NCI-H82 (cell line): Measurements from ENCODE around the gene TRIP11.

Experiments used
- DNase-seq: peaks from one replicate; lab custom pipeline; 2025; lab: John Stamatoyannopoulos, UW

TRIP11 gene

DNA sequence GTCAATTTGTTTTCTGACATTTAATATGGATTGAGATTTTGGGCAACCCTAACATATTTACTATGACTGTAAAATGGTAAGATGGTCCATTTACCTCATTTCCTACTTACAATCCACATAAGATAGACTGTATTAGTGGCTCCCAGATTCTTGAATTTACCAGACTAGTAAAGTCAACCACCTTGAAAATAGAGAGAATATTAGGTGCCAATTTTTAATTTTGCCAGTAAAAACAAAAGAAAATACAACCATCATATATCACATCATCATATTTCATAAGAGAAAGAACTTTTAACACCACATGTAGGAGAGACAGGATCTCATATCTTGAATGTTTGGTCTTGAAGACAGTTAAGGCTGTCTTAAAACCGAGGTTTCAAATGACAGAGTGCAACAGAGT is 84.7 kb downstream of the TRIP11 start:
- no peak for DNase-seq

DNA sequence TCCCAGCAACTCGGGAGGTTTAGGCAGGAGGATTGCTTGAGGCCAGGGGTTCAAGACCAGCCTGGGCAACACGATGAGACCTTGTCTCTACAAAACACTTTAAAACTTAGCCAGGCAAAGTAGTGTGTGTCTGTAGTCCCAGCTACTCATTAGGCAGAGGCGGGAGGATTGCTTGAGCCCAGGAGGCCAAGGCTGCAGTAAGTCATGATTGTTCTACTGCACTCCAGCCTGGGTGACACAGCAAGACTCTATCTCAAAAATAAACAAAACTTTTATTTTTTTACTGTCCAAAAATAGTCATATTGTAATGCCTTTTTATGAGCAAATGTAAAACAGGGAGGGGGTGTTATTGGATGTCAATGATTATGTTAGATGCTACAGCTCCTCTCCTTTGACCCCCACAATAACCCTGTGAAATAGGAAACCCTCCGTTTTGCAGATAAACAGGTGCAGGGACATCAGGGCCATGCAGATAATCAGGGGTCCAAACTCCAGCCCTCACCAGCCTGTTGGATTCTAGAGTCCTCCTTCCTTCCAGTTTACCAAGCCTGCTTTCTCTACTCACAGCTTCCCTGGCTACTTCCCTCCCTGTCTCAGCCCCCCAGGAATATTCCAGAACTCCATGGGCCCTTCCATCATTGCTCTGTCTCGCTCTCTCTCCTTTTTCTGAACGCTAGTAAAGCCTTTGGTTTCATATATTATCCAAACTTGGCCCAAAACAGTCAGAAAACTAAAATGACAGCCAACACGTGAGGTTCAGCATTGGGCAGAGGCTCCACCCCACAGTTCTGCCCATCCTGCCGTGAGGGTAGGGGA is 86.5 kb downstream of the TRIP11 start:
- DNase-seq, result no peak

DNA sequence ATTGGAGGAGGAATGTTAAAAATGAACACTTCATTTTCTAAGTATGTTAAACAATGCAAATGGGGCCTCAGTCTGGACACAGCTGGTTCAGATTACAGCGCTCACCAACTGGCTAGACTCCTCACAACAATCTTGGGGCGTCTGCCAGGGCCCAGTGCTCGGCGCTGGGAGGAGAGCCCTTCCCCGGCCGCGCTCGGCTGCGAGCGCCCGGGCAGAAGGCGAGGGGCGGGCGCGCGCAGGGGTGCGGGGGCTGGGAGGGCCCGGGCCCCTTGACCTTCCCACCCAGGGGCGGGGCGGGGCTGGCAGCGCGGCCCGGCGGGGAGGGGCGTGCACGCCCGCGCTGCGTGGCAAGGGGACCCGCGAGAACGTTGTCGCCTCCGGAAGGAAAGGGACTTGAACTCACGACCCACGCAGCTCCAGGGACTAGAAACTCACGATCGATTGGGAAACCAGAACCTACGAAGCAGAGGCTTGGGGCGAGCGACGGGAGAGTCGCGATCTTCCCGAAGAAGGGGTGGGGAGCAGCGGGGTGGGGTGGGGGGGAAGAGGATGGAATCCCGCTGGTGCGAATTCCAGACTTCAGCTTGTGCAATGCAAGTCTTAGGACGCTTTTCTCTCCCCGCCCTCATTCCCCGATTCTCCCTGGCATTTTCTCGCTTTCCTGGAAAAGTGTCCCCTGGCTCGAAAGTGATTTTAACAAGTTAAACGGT is 92.2 kb downstream of the TRIP11 start, which contains the start of gene FBLN5:
FBLN5 (minus strand) TSS at position 220 of the 710 bp plus-strand sequence. CDS start 465 bp downstream, outside the sequence.
- DNase-seq, result peak; percentile 26

DNA sequence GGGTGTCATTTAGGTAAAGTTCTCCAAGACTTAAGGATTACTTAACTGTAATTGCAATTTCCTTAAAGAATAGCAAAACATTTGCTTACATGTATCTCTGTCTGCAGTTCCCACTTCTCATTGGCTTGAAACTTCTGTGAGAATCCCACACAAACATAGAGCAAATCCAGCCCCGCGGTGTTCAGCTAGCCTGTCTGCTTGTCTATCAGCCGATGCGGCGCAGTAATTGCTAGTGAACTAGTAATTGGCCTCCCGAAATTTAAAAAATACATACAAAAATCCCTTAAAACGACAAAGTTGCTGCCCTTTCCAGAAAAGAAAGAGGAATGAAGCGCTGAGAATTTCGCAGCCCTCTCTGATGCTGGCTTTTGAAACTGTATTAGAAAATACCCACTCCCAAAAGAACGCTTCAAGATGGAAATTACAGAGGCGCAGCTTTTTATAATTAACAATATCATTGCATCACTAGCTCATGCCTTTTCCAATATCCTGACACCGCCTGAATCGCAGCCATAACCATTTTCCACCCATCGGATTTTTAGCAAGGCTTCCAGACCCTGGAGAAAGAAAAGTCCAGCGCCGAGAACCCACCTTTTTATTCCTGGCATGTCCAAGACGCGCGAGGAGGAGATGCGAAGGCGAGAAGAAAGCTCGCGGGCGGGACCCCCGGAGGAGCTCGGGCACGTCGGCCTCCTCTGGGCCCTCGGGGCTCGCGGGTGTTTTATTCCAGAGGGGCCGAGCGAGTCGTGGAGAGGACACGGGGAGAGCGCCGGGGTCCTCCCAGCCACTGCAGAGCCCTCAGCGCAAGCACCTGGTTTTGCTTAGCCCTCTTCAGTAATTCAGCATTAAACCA is 93.0 kb downstream of the TRIP11 start:
- no peak for DNase-seq

DNA sequence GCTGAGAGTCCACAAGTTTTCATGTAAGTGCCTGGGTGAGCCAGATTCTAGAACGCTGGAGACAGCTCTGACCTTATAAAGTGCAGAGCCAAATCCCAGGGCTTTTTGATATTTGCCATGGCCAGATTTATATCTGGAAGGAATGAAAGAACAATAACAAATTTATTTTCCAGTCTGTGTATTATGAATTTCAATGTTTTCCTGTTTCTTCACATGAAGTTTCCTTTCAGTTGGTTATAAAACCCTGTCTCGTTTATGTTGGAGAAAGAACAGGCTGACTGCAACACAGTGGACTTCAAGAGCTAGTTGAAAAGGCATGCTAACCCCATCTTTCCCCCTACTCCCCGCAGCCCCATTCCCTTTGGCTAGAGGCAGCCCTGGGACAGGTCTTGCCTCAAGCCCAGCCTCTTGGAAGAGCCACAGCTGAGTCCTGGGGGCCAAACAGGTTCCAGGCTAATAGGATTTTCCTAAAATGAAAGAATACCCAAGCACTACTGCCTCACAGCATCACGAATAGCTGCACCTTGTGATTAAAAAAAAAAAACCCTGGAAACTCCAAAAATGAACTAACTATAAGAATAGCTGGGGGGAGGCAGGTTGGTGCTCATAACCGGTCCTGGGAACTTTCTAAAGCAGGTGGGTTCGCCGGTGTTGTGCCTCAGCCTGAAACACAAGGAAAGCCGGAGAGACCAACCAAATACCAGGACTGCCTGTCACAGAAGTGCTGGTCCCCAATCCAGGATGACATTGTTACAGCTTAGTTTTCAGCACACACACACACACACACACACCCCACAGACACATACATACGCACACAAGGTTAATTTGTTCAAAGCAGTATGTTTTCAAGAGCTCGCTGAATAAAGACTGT is 93.9 kb downstream of the TRIP11 start:
- no peak for DNase-seq

DNA sequence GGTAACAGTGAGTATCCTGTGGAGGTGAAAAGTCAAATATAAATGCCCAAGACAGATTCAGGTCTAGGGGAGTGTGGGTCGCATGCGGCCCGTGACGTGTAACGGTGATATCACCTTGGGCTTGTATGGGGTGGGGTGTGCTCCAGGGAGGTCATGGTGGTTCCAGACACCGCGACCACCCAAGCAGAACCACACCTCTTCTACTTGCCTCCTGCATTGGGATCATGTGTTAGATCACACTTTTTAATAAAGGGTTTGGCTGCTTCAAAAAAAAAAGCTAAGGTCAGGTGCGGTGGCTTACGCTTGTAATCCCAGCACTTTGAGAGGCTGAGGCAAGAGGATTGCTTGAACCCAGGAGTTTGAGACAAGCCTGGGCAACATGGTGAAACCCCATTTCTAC is 96.9 kb downstream of the TRIP11 start:
- no peak for DNase-seq

DNA sequence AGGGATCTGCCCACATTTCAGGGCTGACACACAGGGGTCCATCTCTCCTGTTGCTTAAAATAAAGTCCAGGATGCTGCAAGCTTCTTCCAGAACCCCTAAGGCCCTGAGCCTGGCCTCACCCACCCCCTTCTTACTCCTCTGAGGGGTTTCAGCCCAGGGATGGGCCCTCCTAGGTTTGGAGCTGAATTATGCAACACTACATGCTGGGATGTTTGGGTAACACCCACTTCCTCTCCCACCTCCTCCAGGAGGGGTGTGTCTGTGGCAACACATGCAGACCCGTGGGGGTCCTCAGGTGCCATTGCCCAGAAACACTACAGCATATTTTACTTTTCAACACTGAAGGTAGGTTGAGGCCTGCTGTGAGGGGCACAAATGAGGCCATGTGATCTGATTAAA is 97.7 kb downstream of the TRIP11 start:
- no peak for DNase-seq

DNA sequence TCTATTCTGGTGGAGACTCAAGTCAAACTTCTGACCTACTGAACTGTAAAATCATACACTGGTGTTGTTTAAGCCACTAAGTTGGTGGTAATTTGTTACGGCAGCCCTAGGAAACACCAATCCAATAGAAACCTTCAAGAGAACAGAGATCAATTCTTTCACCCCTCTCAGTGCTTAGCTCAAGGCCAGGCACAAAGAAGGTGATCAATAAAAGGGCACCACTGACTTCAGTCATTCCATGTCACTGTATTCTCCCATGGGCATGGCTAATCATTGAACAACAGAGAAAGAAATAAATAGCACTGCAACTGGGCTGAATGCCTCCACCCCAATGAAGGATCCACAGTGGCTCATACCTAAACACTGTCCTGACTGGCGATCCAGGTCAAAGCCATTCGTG is 99.7 kb downstream of the TRIP11 start:
- no peak for DNase-seq

DNA sequence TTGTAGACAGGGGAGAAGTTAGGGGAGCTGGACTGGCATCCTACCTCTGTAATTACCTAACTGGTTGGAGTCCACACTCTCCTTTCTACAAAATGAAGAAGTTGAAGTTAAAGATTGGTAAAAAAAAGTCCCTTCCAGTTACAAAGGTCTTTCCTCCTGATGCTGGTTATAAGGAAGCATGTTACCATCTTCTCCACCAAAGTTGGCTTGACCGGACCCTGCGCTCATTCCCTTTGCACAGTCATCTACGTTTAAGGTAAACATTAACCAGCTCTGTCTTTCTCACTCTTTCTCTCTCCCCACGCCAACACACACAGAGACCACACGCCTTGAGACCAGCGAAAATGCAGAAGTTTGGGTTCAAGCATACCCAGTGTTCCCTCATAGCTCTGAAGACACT is 104.3 kb downstream of the TRIP11 start:
- no peak for DNase-seq

DNA sequence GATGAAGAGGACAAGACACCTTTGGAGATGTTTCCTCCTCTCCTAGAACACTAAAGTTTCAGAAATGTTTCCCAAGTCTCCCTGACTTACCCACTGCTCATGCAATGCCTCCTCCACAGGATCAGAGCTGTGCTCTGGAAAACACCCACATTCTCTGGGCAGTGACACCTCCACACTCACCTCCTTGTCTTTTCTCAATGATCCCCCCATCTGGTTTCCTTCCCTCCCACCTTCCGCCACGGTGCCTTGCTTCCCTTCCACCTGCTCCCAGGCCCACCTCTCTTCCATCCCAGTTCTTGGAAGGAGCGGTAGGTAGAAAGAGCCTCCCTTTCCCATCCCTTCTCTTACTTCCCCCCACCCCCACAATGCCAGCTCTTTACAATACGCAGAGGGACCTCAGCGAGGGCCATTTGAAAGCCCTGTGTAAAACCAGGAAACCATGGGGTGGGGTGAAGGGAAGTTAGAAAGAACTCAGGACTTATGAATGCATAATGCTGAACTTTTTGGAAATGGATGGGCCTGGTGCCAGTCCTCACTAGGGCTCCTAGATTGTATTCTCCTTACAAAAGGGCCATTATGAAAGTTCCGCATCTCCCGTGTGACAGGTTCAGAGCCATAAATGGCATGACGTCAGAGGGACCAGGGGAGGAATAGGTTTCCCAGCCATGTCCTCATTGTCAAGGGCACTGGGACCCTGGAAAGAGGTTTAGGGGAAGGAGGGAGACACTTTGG is 105.1 kb downstream of the TRIP11 start:
- DNase-seq, result no peak

DNA sequence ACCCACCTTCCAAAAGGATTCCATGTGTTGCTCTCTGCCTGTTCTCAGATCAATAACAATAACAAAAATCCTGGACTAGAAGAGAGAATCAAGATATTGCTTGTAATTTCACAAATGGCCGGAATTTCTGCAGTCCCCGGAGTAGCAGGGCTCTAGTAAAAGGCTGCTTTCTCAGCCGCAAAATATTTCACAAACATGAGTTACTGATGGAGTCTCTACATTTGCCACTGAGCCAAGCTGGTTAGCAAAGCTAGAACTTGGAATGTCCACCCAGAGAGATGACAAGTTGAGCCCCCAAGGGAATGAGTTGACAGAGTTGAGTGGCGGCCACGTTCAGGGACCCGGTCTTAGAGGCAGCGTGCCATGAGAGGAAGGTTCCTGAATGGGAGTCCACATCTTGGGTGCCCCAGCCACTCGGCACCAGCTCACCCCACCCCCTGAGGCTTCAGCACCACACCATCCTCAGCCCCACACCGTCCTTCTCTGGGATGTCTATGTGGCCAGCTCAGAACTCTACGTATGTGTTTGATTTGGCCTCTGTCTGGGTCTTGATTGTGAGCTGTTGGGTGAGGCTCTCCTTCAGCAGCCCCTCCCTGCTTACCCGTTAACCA is 108.3 kb downstream of the TRIP11 start:
- no peak for DNase-seq

DNA sequence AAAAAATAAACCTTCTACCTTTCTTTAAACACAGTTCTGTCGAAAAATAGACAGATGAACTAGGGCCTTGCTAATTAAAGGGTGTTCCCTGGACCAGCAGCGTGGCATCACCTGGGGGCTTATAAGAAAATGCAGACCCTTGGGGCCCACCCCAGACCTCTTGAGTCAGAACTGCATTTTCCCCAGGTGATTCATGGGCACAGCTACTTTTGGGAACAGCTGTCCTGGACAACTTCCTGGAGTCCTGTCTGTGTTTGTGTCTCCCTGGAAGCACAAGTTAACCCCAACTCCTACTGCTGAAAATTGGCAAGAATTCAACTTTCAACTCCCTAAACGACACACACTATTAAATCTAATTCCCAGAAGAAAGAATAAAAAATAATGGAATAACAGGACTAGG is 110.2 kb downstream of the TRIP11 start:
- DNase-seq, result no peak

DNA sequence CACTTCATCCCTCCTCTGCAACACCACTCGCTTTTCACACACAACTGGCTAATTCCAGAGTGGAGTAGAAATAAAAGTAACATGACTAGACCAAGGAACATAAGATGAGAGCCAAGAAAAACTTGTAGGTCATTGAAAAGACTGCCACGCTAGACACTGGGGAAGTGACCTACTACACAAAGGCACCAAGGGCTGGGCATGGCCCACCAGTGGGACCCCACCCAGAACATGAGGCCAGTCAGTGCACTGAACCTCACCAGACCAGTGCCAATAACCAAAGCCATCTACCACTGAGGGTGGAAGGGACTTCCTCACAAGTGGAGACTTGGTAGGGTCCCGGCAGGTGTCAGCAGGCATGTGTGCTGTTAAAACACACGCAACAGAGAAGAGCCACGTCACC is 112.1 kb downstream of the TRIP11 start:
- DNase-seq, result no peak

DNA sequence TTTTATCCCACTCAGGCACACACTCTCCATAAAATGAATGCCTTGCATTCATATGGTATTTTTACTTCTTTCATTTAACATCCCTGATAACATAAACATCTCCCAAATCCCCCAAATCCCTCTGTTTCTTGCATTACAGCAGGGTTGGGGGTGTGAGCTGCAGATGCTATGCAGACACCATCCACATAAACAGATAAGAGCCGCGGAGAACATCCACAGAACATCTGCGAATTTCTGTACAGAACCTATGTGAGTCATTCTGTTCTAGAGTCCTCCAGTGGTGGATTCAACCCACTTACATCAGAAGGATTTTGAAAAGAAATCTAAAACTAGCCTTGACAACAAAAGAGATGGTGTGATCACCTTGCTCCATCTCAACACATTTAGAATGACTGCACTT is 112.7 kb downstream of the TRIP11 start:
- no peak for DNase-seq

DNA sequence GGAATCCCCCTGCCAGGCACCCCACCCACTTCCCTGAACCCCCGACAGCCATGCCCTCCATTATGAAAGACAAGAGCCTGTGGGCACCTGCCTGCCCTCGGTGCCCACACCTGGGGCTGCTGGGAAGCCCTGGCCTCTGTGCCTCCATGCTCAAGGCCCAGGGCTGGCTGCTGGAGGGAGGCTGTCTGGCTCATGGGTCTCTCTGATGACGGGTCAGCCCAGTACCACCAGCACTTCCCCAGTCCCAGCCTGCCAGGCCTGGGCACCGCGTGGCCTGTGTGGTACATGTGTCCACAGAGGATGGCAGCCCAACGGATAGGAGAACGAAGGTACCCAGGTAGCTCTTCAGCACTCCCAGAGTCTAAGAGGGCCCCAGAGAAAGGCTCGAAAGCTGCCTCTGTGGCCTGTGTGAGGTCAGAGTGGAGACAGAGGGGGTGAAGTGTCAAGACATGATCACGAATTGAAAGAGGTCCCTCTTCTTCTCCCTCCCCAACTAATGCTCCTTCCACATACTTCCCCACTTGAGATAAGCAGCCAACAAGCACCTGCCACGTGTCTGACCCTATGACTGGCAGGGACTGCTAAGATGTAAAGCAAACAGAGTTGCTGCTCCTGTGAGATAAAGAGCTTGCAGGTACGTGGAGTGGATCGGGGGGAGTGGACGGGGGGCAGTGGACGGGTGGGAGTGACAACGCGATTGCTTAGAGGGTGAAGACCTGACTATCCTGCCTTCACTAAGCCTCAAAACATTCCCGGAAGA is 113.5 kb downstream of the TRIP11 start:
- DNase-seq, result no peak

DNA sequence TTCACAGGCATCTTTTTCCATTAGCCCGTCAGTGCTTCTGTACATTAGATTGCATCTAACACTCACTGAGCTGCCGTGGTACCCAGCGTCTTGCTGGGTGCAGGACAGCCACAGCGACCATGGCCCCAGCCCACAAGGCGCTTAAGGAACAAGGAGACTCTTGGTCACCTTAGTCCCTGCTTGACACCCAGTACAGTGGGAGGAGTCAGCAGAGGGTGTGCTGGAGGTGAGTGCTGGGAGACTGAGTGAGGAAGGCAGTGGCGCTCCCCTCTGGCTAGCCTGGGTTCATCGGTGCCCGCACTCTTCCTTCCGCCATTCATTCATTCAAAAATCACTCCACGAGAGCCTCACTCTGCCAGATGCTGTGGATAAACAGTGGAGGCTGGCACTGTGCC is 114.1 kb downstream of the TRIP11 start:
- DNase-seq, result no peak

DNA sequence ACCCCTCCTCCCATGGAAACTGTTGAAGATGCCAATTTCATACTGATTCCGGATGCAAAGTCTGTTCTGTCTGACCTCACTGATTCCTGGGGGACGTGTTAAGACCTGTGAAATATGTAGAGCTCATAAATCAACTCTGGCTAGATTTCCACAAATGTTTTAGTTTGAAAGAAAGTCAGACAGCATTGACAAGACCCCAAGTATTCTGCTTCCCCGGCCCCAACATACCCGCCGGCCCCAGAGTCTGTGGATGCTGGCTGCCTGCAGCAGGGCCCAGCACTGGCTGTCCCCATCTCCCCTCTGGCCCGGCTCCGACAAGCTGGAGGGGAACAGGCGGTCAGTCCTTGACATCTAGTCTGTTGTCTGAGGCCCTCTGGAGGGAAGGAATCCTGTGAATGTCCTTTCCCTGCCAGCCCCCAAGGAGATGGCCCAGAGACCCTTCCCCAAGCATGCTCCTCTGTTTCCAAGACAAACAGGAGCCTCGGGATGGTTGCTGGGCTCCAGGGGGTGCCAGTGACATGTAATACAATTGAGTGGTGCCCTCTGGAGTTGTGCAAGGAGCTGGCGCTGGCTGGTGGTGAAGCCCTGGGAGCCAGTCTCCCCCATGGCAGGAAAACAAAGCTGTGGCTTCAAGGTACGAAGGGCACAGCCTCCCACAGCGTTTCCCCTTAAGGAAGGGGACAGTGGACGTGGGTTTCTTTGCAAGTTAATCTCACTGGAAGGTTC is 114.7 kb downstream of the TRIP11 start:
- DNase-seq, result no peak

DNA sequence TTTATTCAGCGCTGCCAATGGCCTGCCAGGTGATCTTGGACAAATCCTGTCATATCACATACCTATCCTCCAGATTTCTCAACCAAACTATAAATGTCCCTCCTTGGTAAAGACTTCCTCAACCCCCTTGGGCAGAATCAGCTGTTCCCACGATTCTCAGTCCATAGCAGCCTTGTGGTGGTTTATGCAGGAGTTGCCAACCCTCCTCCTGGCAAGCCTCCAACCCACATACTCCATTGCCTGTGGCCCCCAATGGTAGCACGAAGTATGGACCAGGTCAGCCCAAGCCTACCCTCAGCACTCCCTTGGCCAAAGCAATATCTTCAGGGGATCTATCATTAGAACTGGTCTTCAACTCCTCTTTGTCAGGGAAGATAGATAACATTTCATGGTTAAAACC is 119.3 kb downstream of the TRIP11 start:
- DNase-seq, result no peak

DNA sequence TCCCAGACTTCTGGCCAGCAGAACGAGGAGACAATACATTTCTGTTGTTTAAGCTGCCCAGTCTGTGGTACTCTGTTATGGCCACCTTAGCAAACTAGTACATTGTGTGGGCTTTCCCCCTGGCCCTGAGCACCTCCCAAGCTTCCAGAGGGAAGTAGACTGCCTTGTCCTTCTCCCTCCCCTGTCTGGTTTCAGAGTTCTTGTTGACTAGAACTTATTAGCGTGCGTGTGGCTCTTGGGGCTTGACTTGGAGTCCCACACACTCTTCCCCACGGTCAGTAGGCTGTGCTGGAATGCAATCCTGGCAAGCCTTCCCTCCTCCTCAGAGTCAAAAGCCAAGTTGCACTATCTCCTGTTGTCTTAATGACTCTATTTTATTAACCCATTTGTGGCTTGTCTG is 120.0 kb downstream of the TRIP11 start:
- DNase-seq, result no peak
